COR-L47 (cell line): ENCODE data around the gene ABLIM3.

Experiments
- DNase-seq: peaks from one replicate; lab custom pipeline; 2025; lab: John Stamatoyannopoulos, UW

The ABLIM3 gene

DNA sequence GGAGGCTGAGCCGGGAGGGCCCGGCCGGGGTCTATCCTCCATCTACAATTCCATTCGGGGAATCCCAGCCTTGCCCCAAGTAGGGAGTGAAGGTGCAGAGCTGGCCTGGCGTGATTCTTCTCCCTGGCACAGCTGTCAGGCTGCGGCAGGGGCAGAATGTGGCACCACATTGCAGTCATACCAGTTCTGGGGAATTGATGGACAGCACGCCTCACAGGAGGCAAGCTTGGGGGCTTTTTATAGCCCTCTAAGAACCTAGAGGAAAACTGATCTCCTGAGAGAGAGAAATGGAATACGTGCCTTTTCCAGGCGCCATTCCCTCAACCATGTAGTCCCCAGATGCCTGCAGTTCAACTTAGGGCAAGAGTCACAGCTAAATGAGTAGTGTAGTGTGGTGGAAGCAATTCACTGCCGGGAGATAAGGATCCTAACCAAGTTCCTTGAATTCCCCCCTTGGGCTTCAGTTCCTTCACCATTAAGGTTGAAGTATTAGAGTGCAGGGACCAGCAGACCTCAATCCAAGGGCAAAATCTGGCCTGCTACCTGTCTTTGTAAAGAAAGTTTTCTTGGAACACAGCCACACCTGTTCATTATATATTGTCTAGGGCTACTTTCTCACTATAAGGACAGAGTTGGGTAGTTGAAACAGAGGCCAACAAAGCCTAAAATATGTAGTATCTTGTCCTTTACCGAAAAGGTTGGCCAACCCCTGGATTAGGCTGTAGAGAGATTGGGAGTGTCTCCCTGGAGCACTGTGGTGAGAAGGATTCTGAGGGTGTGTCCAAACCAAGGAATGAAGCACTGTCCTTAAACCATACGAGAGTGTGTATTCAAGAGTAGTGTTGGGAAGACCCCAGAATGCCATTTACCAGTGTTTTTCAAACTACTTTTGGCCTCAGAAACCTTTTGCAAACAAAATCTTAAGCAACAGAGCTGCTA, 141.0 kb downstream of the ABLIM3 start:
- DNase-seq, result no peak

DNA sequence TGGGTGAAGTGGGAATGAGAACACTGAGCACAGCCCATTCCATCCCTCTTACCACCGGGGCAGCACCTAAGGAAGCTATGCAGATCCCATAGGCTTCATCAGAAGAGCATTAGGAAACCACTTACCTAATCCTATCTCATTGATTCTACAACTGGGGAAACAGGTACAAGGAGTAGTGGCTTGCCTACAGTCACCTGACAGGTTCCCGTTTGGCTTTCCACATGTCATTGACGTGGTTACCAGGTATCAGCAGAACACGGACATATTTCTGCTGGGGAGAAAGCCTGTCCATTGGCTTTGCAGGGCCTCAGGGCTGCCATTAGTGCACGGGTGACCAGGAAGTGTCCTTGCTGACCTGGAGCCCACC, 141.7 kb downstream of the ABLIM3 start:
- DNase-seq, result no peak

DNA sequence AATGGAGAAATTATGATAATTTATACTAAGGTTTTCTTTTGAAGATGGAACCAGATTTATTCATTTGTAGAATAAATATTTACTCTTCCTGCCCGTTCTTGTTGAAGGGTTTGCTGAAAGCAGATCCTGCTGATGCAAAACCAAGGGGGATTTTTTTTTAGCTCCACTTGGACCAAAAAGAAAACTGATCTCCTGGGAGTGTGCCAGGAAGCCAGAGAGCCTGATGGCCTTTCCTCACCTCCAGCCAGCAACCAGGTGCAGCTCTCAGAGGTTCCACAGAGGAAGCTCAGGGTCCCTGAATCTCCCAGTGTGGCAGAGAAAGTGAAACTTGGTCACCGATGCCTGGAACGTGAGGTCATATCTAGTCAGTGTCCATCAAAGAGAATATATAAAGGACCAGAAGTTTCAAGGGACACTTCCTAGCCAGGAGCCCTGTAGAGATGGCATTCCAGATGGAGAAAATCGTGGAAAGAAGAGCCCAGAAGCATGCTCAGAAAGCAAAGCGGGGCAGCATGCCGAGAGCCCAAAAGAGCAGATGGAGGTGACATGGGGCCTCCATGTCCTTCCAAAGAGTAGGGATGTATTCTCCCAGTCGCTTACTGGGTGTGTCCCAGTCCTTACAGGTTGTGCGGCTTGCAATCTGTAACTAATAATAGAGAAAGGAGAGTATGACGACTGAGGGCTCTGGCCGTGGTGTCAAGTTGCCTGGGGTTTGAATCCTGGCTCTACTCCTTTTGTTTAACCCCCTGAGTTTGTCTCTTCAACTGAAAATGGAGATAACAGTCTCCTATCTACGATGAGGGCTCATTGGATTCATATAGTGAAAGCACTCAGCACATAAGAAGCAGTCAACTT, 142.6 kb downstream of the ABLIM3 start:
- no peak for DNase-seq

DNA sequence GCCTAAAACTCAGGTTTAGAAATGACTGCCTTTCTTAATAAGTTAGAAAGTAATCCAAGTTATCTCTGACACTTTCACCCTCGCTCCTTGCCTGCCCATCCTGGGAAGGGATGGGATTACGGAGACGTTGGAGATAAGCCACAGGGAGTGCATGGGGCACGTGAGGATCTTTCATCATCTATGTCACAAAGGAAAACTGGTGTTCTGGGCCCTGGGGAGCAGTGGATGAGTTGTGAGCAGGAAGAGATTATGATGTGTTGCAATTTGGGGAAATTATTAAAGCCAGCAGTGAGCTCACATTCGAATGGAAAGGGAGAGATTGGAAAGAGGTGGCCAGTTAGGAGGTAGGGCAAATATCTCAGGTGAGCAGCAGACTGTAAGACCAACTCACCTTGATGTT, 143.2 kb downstream of the ABLIM3 start:
- DNase-seq, result no peak

DNA sequence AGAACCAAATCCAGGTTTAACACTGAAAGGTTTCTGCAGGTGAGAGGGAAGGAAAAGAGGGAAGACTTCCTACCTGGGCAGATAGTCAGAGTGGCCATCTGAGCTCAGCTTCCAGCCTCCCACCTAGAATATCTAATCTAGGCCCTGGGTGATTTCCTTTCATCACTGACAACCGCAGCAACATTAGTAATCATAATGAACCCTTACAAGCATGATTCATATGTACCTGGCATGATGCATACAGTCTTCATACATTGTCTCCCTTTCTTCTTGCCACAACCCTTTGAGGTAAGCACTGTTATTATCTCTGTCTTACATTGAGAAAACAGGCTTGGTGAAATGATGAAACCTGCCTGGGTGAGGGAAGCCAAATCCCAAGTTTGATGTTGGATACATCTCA, 143.9 kb downstream of the ABLIM3 start:
- DNase-seq, result no peak

DNA sequence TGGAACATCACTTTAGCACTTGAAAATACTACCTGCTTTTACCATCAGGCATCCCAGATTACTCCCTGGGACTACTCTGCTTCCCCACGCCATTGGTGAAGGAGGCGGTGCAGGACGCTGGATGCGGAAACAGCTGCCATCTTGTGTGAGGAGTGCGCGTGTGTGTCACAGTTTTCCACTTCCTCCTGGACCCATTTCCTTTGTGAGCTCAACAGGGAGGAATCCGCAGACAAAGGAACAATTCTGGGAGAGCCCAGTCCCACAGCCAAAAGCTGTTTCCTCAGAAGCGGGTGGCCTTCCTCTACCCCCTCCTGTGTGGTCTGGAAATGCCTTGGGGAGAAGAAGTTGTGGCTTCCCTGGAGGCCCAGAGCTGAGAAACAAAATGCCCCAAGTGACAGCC, 147.1 kb downstream of the ABLIM3 start:
- DNase-seq, result no peak

DNA sequence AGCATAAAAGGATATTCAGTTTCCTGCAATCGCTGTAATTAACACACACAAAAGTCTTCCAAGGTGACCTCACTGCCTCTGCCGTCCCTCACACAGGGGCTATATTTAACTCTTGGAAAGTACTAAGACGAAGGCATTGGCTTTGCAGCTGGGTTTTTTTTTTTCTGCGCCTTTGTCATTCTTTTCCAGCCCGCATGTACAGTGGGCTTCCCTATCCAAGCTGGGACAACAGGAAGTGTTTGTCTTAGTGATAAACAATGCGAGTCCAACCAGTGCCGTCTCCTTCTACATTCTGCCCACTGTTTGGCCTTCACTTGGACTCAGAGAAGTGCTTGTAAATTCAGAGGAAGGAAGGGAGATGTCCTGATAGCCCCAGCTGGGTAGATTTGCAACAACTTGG, 148.0 kb downstream of the ABLIM3 start:
- DNase-seq, result no peak

DNA sequence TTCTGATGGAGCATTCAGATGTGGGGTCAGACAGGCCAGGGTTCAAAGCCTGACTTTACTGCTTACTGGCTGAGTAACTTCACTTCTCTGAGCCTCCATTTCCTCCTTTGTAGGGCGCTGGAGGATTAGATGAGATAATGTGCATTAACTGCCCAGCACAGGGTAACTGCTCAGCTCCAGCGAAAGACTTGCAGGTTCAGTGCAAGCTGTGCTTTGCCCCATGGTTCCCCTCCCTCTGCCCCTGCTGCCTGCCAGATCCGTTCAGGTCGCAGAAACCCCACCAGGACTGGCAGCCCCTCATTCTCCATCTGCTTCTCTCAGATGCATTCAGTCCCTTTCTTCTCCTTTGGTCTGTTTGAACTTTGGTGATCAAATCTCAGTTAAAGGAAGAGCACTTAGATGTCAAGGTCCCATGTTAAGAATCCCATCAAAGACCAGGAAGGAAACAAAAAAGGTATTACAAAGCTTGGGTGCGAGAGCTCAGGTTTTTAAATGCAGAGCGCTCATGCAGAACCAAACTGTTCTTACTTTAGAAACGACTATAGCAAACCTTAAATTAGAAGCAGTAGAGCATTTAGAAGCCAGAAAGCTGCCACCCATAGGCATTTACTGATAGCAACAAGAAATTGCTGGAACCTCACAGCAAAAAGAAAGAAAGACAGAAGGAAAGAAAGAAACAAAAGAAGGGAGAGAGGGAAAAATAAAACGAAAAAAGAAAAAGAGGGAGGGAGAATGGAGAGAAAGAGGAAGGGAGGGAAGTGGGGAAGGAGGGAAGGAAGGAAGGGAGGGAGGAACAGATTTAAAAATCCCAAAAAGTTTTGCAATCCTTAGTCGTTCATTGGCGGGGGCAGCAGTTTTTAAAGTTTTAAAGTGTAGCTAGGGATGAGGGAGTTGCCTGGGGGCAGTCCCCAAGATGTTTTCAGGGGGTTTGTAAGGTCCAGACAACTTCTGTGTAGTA, 153.9 kb downstream of the ABLIM3 start:
- no peak for DNase-seq

DNA sequence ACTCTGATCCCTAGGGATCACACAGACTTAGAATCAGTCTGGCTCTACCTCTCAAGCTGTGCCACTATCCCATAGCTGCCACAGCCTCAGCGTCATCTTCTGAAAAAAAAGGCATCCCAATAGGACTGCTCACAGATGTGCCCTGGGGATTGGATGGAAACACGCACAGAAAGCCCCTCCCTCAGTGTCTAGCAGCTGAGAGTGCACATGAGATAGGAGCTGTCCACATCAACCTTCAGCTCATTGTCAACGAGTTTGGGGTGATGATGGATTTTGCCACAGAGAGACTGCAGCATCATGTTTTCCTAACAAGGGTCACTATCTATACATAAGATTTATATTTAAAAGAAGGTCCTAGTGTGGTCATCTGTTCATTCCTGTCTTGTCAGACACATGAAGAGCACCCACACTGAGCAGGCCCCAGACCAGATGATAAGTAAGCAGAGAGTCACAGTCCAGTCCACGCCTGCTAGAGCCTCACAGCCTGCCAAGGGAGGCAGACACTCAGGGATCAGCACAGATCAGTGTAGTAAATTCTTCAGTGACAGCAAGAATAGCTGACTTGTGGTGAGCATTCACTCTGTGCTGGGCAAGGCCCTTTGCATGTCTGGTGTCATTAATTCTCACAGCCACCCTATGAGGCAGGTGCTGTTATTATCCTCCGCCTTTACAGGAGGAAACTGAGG, 156.2 kb downstream of the ABLIM3 start:
- no peak for DNase-seq

DNA sequence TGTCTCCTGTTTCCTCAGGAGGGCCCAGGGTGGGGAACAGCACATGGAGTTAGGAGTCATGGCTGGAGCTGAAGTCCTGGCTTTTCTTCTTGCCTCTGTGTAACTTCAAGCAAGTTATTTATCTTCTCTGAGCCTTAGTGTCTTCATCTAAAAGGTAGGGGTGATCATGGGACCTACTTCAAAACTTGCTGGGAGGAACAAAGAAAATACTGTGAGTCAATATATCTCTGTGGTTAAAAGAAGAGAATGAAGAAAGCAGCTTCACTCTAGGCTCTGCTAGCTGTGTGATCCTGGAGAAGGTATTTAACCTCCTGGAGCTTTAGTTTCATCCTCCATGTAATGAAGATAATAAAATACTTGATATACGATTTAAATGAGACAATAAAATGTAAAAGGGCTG, 156.9 kb downstream of the ABLIM3 start:
- DNase-seq, result no peak

DNA sequence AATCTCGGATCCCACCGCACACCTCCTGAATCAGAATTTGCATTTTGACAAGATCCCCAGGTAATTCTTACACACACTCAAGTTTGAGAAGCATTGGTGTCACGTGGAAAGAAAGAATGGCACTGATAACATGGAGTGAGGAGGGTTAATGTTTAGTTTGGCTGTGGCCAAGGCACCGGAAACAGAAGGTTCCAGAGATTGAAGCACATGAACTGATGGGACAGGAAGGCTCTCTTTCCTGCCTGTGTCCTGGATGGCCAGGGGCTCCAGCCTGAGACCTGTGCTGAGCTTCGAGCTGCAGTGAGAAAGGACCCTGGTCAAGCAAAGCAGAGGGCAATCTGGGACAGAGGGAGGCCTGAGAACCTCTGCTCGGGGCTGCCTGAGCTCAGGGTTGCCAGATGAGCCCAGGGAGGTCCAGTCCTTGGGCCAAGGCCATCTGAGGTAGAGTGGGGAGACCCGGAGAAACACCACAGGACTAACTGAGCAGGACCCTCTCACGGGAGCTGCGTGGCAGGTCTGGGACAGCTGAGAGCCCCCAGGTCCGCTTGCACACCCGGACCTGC, 157.6 kb downstream of the ABLIM3 start:
- DNase-seq, result no peak

DNA sequence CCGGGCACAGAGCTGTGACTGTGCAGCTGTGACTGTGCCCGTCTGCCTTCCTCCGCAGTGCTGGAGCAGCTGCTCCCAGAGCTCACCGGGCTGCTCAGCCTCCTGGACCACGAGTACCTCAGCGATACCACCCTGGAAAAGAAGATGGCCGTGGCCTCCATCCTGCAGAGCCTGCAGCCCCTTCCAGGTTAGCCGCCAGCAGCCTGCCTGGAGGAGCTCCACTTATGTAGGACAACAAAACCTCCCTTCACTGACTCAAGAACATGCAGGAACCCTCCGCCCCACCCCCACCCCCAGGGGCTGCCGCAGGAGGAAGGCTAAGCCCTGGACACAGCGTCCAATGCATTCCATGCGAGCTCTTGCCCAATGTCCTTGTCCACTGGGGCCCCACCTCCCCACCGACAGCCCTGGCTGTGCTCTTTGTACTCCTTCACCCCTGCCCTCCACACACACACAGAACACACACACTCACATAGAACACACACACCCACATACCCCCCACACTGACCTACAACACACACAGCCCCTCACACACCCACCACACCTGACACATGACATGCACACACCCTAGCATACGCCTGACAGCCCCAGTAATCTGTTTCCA, 158.3 kb downstream of the ABLIM3 start:
- no peak for DNase-seq

DNA sequence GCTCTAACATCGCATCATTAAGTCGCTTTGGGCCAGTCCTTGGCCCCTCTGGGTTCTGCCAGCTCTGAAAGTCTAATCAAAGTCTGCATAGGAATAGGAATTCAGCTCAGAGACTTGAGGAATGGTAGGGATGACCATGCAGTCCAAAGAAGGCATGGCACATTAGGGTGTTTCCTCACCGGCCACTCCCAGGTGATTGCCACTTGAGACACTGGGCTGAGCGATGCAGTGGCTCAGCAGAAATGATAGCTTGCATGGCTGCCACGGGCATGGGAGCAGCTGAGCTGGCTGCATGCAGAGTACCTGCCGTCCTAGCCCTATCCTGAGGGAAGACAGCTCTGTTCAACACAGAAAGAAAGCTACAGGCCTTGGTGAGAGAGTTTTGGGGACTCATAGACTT, 159.1 kb downstream of the ABLIM3 start:
- no peak for DNase-seq

DNA sequence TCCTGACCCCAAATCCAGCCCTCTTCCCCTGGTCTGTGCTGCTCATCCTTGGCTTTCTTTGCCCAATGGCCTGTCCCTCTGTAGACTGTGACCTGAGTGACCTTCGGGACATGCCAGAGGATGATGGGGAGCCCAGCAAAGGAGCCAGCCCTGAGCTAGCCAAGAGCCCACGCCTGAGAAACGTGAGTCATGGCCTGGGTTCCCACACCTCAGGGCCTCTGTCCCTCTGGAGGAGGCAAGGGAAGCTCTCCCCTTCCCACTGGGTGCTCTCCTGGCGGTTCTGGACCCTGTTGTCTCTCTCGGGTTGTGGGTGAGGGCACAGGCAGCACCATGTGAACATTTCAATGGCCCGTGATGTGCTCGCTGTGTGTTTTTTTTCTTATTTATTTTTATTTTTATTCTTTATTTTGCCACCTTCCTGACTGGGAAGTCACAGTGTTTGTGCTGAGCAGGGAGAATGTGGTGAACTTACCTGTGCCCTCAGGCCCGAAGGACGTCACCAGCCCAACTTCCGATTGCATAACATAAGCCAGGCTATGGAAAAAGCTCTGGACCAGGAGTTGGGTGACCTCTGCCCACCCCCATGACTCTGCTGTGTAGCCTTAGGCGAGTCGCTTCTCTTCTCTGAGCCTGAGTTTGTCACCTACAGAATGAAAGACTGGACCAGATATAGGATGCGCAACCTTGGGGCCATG, 159.9 kb downstream of the ABLIM3 start:
- DNase-seq, result no peak

DNA sequence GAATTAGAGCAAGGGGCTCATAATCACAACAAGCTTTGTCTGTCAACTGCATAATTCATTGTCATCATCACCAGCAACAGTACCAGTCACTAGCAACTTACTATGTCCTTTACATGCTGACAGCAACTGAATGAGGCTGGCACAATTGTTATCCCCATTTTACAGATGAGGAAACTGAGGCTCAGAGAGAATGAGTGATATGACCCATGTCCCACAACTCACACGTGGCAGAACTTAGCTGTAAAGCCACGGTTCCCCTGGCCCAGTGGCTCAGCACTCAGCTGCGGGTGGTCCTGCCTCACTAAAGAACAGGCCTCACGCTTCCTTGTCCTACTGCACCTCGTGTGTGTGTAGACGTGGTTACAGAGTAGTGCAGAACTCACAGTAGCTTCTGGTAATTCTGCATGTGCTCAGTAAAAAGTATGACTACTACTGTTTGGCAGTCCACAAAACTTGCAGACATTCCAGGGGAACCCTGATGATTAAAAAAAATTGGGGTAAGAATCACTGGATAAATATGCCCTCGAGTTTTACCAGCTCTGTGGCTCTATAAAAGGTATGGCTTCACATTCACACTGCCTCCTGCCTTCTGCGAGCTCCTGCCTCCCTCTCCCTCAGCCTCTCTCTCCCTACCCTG, 160.6 kb downstream of the ABLIM3 start:
- no peak for DNase-seq

DNA sequence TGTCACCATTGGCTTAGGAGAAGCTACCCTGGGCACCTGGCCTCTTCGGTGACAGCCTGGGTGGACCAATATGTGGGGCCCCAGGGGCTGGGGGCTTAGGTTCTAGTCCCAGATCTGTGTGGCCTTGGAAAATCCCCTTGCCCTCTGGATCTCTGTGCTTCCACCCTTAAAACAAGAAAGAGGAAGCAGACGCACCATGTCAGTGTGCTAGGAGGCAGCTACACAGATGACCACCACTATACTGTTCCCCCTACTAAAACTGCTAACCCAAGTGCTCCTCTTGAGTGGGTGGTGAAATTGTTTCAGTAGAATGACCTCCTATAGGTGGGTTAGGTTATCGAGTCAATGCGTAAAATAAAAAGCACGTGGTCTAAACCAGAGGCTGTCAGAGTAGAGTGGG, 161.3 kb downstream of the ABLIM3 start:
- DNase-seq, result no peak

DNA sequence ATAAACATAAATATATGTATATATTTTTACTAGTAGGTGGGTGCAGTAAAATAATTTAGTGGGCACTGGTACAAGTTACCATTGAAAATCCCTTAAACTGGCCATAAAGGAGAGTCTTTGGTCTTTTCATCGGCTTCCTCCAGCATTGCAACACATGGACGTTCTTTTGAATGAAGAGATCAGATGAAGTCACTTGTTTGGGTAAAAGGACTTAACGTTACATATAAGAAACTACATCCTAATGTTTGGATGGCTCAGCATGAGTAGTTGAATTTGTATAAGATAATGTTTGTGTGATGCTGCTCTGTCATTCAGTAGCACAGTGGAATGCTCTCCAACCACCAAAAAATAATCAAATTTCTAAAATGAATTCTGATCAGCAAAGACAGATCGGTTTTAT, 161.9 kb downstream of the ABLIM3 start:
- DNase-seq, result no peak

DNA sequence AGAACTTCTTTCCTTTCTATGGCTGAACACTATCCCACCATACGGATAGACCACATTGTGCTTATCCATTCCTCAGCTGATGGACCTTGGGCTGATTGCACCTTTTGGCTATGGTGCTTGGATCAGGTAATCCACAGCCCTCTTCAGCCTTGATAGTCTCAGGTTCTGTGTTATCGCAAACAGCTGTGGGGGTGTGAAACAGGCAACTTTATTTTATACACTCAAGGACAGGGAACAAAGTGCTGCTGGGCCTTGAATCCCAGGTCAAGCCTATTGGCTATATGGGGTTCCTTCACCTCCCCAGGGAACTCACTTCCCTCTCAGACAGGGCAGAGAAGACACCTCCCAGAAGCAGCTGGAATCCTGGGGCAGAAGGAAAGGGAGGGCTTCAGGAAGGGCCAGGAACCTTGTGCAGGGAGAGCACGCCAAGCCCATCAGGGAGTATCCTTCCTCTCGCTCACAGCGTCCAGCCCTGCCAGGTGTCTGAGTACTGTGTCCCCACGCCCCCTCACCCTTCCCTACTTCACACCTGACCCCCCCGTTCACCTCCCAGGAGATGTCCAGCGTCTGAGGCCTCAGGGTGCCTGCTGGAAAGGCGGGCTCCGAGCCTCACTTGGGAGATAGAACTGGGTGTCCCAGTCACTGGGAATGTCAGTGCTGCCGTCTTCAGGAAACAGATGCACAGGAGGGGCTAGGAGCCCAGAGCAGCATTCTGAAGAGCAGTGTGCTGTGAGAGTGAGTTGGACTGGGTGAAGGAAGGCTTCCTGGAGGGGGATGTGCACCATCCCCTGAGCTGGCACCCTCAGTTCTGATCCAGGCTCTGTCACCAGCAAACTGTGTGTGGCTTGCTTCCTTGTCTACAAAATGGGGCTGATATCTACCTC, 163.1 kb downstream of the ABLIM3 start:
- DNase-seq, result no peak

DNA sequence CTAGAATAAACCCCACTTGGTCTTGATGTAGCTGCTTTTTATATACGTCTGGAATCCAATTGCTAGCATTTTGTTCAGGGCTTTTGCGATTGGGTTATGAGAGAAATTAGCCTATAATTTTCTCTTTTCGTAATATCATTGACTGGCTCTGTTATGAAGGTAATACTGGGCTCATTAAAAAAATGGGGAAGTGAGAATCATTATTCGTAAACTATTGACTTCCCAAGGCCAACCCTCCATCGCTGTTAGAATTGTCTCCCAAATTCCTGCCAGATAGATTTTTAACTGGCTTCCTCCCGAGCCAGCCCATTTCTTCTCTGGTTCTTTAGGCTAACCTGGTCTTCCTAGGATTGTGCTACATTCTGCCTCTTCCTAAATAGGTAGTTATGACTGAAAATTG, 168.1 kb downstream of the ABLIM3 start:
- DNase-seq, result no peak
